H1 (cell line): ENCODE results near the gene NIFK. TPM values are rescaled to one million over a fixed set of nuclear protein-coding genes. Genes with fewer than 3 reads are reported as not detected.

Experiments
- CTCF ChIA-PET: fragments of 300-600 bp; sonication (Branson Sonifier 250); formaldehyde crosslinking; loops from one replicate; lab custom pipeline; 2021; ENCODE audit not compliant: partially characterized antibody; lab: Charles Lee
- POLR2A ChIA-PET: fragments of 300-600 bp; sonication (Branson Sonifier 250); formaldehyde crosslinking; loops from one replicate; lab custom pipeline; 2021; ENCODE audit warnings: inconsistent platforms; ENCODE audit not compliant: partially characterized antibody; lab: Charles Lee
- DNase-seq, 2 experiments: peaks; one replicate each; pipeline versions ENCODE4 v3.0.0 to v3.0.0-alpha.2; 2010 to 2022; ENCODE audit warnings: low spot score in 2 of 2, low read depth in 1 of 2, mixed read lengths in 1 of 2
- FAIRE-seq: peaks from 2 replicates; lab custom pipeline; 2011; peaks lifted over from hg19 to GRCh38; lab: Jason Lieb, UNC
- H2AFZ ChIP-seq: 2 replicates; pipeline ENCODE4 v1.8.1; 2012; ENCODE audit warnings: low read length, inconsistent platforms
- H2AK5ac ChIP-seq: 2 replicates; pipeline ENCODE4 v1.6.1; 2013; ENCODE audit warnings: low read depth, low read length
- H2BK120ac ChIP-seq: replicated peaks from 2 replicates; pipeline ENCODE3; 2013; ENCODE audit warnings: low read depth, low read length, inconsistent platforms
- H2BK12ac ChIP-seq: 2 replicates; pipeline ENCODE4 v1.6.1; 2013; ENCODE audit warnings: low read depth, low read length
- H2BK15ac ChIP-seq: 2 replicates; pipeline ENCODE4 v1.6.1; 2013; ENCODE audit warnings: low read length
- H2BK20ac ChIP-seq: 2 replicates; pipeline ENCODE4 v1.6.1; 2013; ENCODE audit warnings: low read length
- H2BK5ac ChIP-seq: 2 replicates; pipeline ENCODE4 v1.6.1; 2013; ENCODE audit warnings: low read depth, low read length
- H3K14ac ChIP-seq: 2 replicates; pipeline ENCODE4 v1.6.1; 2013; ENCODE audit warnings: inconsistent platforms; ENCODE audit not compliant: insufficient read length
- H3K18ac ChIP-seq: 2 replicates; pipeline ENCODE4 v1.6.1; 2013; ENCODE audit warnings: low read length; ENCODE audit errors: extremely low read depth
- H3K23ac ChIP-seq: 2 replicates; pipeline ENCODE4 v1.6.1; 2013; ENCODE audit warnings: inconsistent platforms; ENCODE audit not compliant: insufficient read length
- H3K23me2 ChIP-seq: 2 replicates; pipeline ENCODE4 v1.6.1; 2013; ENCODE audit warnings: low read depth, low read length
- H3K27ac ChIP-seq: 2 replicates; pipeline ENCODE4 v1.6.1; 2011; ENCODE audit warnings: low read depth, low read length, inconsistent platforms
- H3K27me3 ChIP-seq, 4 experiments: replicated peaks in 1 of 4; 1 replicate in 1 of 4; 2 replicates in 3 of 4; pipeline versions ENCODE4 v1.6.1 to v1.8.1; 2011 to 2013; ENCODE audit warnings: low read length in 3 of 4, mild to moderate bottlenecking in 3 of 4, inconsistent platforms in 2 of 4, mixed read lengths in 2 of 4, moderate library complexity in 1 of 4; ENCODE audit not compliant: control insufficient read depth in 3 of 4, insufficient read depth in 3 of 4; ENCODE audit errors: extremely low read depth in 1 of 4
- H3K36me3 ChIP-seq, 4 experiments: 2 replicates each; pipeline versions ENCODE4 v1.6.1 to v1.8.1; 2011 to 2013; ENCODE audit warnings: mild to moderate bottlenecking in 4 of 4, low read length in 3 of 4, moderate library complexity in 2 of 4, control low read depth in 1 of 4, inconsistent platforms in 1 of 4; ENCODE audit not compliant: insufficient read depth in 4 of 4, control insufficient read depth in 2 of 4
- H3K4ac ChIP-seq: replicated peaks from 2 replicates; pipeline ENCODE3; 2013; ENCODE audit warnings: low read length, low read depth, mixed read lengths, inconsistent platforms; ENCODE audit not compliant: insufficient read length
- H3K4me1 ChIP-seq, 4 experiments: replicated peaks in 1 of 4; 1 replicate in 1 of 4; 2 replicates in 3 of 4; pipeline versions ENCODE4 v1.6.1 to v1.8.1; 2011 to 2013; ENCODE audit warnings: low read length in 3 of 4, inconsistent platforms in 2 of 4, mixed read lengths in 1 of 4; ENCODE audit not compliant: insufficient read depth in 4 of 4, control insufficient read depth in 3 of 4
- H3K4me2 ChIP-seq, 2 experiments: 2 replicates each; pipeline versions ENCODE4 v1.6.1 to v1.8.1; 2011 to 2013; ENCODE audit warnings: low read depth in 2 of 2, low read length in 2 of 2, control low read depth in 1 of 2, inconsistent platforms in 1 of 2, mild to moderate bottlenecking in 1 of 2; ENCODE audit not compliant: insufficient read depth in 1 of 2
- H3K4me3 ChIP-seq, 4 experiments: fragments of 200-600, 300-600 bp in 1 of 4; sonication (generic), shearing (Covaris generic), sonication (Bioruptor Twin) in 1 of 4; 2 replicates each; pipeline versions ENCODE4 v1.5.1 to v1.8.1; 2011 to 2016; ENCODE audit warnings: low read length in 4 of 4, low read depth in 3 of 4, control low read depth in 2 of 4, inconsistent platforms in 2 of 4, mild to moderate bottlenecking in 2 of 4, mixed read lengths in 1 of 4, moderate library complexity in 1 of 4; ENCODE audit not compliant: insufficient read depth in 2 of 4; ENCODE audit errors: extremely low read depth in 1 of 4
- H3K56ac ChIP-seq: replicated peaks from 2 replicates; pipeline ENCODE3; 2013; ENCODE audit warnings: low read depth, mild to moderate bottlenecking, mixed read lengths, low read length, inconsistent platforms; ENCODE audit not compliant: insufficient read length
- H3K79me1 ChIP-seq: 2 replicates; pipeline ENCODE4 v1.6.1; 2013; ENCODE audit warnings: low read depth, low read length, control low read depth
- H3K79me2 ChIP-seq, 2 experiments: 2 replicates each; pipeline versions ENCODE4 v1.6.1 to v1.8.1; 2012 to 2013; ENCODE audit warnings: low read length in 2 of 2, mild to moderate bottlenecking in 2 of 2, inconsistent platforms in 1 of 2; ENCODE audit not compliant: insufficient read depth in 2 of 2, control insufficient read depth in 1 of 2
- H3K9ac ChIP-seq, 4 experiments: replicated peaks in 1 of 4; 1 replicate in 1 of 4; 2 replicates in 3 of 4; pipeline versions ENCODE4 v1.6.1 to v1.8.1; 2011 to 2013; ENCODE audit warnings: low read depth in 3 of 4, low read length in 3 of 4, control low read depth in 2 of 4, mild to moderate bottlenecking in 2 of 4, moderate library complexity in 2 of 4, inconsistent platforms in 1 of 4; ENCODE audit errors: extremely low read depth in 1 of 4
- H3K9me3 ChIP-seq, 2 experiments: 2 replicates each; pipeline versions ENCODE4 v1.6.1 to v1.8.1; 2012 to 2013; ENCODE audit warnings: mild to moderate bottlenecking in 2 of 2, moderate library complexity in 2 of 2, control low read depth in 1 of 2, inconsistent platforms in 1 of 2, low read depth in 1 of 2, low read length in 1 of 2, mixed read lengths in 1 of 2; ENCODE audit not compliant: insufficient read depth in 2 of 2
- H4K20me1 ChIP-seq, 2 experiments: replicated peaks in 1 of 2; 2 replicates each; pipeline versions ENCODE3 to v1.8.1; 2011 to 2013; ENCODE audit warnings: inconsistent platforms in 2 of 2, low read length in 2 of 2, mild to moderate bottlenecking in 1 of 2; ENCODE audit not compliant: insufficient read depth in 2 of 2, control insufficient read depth in 1 of 2
- H4K5ac ChIP-seq: 2 replicates; pipeline ENCODE4 v1.6.1; 2013; ENCODE audit warnings: low read length, low read depth, mixed read lengths, inconsistent platforms; ENCODE audit not compliant: insufficient read length
- H4K8ac ChIP-seq: 2 replicates; pipeline ENCODE4 v1.8.0; 2013; ENCODE audit warnings: mild to moderate bottlenecking, moderate library complexity, low read length, inconsistent platforms; ENCODE audit not compliant: insufficient read depth; ENCODE audit errors: extremely low read depth
- H4K91ac ChIP-seq: replicated peaks from 2 replicates; pipeline ENCODE3; 2013; ENCODE audit warnings: low read length, mixed read lengths, inconsistent platforms; ENCODE audit not compliant: insufficient read length
- CBX5 ChIP-seq: fragments of 300-800, 300-1000 bp; sonication (generic); IDR thresholded peaks from 2 replicates; pipeline ENCODE4 v1.7.1; 2016; ENCODE audit warnings: antibody characterized with exemption, low read length, low read depth
- CTBP2 ChIP-seq: IDR thresholded peaks from 2 replicates; pipeline ENCODE4 v1.7.0; 2011; ENCODE audit warnings: borderline replicate concordance, mild to moderate bottlenecking, moderate library complexity, mixed read lengths, low read length; ENCODE audit not compliant: insufficient read depth, insufficient read length
- HDAC2 ChIP-seq, 2 experiments: fragments of 300-600 bp in 1 of 2; sonication (generic) in 1 of 2; IDR thresholded peaks; 2 replicates each; pipeline ENCODE4 v1.6.1; 2011 to 2012; ENCODE audit warnings: low read depth in 2 of 2, low read length in 2 of 2, mild to moderate bottlenecking in 2 of 2, moderate library complexity in 2 of 2, borderline replicate concordance in 1 of 2, inconsistent platforms in 1 of 2
- KDM1A ChIP-seq: fragments of 200-600, 300-600 bp; sonication (generic); IDR thresholded peaks from 2 replicates; pipeline ENCODE4 v1.7.1; 2016; ENCODE audit warnings: mild to moderate bottlenecking, low read length, borderline replicate concordance
- SP1 ChIP-seq: IDR thresholded peaks from 2 replicates; pipeline ENCODE4 v1.6.1; 2011; ENCODE audit warnings: low read depth, low read length
- WGBS, 2 experiments: shearing (Covaris generic) in 1 of 2; methylation state at CpG; one replicate each; pipeline versions ENCODE4 v1.1.6 to v1.1.7; 2013 to 2015; ENCODE audit warnings: low lambda C conversion rate in 2 of 2, mixed read lengths in 2 of 2, inconsistent platforms in 1 of 2, low coverage in 1 of 2, missing lambda C conversion rate in 1 of 2; ENCODE audit not compliant: insufficient replicate concordance in 2 of 2, insufficient coverage in 1 of 2, insufficient read length in 1 of 2; ENCODE audit errors: extremely low coverage in 1 of 2, missing lambda C conversion rate in 1 of 2; 5-methylcytosine and 5-hydroxymethylcytosine counted together
- polyA plus RNA-seq, 7 experiments: library from polyadenylated mRNA; depleted of rRNA in 3 of 7; stranded (reverse) in 5 of 7; unstranded in 2 of 7; fragments of >200 nt in 5 of 7; fragments of 200-250 nt in 2 of 7; gene quantifications; 1 replicate in 5 of 7; 2 replicates in 1 of 7; 4 replicates in 1 of 7; pipeline versions ENCODE4 v1.2.1 to v1.2.3, GENCODE V29; 2011 to 2013; ENCODE audit warnings: missing spikeins in 2 of 7, mixed read lengths in 2 of 7
- total RNA-seq: library from RNA; stranded (reverse); fragmentation: NEBNext Ultra II Directional; extraction: Animal tissue kit (Norgen Biotek cat#: 25700); gene quantifications from 2 replicates; pipeline ENCODE4 v1.2.1, GENCODE V29; 2021

NIFK gene
- total and polyA plus RNA-seq, 2 of the 8 experiments (the other 6 are each of a cell fraction or from before 2014, with no cell fraction given): 24.4 to 117 TPM

- Histone ChIP-seq H3K56ac (no peak overlapping the region), H3K18ac (no peak overlapping the region), H3K9me3 (no peaks in the 10 kb centered on the region), H2BK12ac (no peak overlapping the region), H4K5ac (no peak overlapping the region), H4K91ac (no peak overlapping the region), H3K27me3 (no peaks in the 10 kb centered on the region), H2BK5ac (no peak overlapping the region), H2AFZ (no peak overlapping the region), H3K27ac (no peak overlapping the region), H3K79me2 (peaks cover 7 to 44% of the 10 kb centered on the region in 2 experiments), H3K4me1 (no peaks in the 10 kb centered on the region; a peak in 1 of 7 replicates), H3K4me2 (peak overlapping the region; percentile 73 to 74), H3K9ac (peak overlapping the region in 3 of 4 experiments; percentile 15 to 63 (median 59); a peak in 5 of 7 replicates), H4K8ac (no peak overlapping the region), H2BK120ac (no peak overlapping the region), H3K23me2 (peaks cover 9% of the 10 kb centered on the region), H3K79me1 (no peaks in the 10 kb centered on the region), H2AK5ac (no peak overlapping the region), H2BK20ac (no peak overlapping the region), H4K20me1 (no peaks in the 10 kb centered on the region), H2BK15ac (no peak overlapping the region), H3K4ac (peak overlapping the region; percentile 78), H3K23ac (no peak overlapping the region), H3K4me3 (peak overlapping the region; percentile 54 to 100 (median 96)), H3K36me3 (peaks cover under 1 to 22% (median 5%) of the 10 kb centered on the region in 4 experiments; a peak in 6 of 8 replicates), H3K14ac (no peak overlapping the region)
- WGBS, 2 experiments: 9% methylated on average over 8 of the region's 8 CpGs; no CpG with 5 or more reads in 1 of the 2 experiments
- DNase-seq (no peak), FAIRE-seq (no peak)
- no peak for TF ChIP-seq SP1
- peak; percentile 11 to 57; a peak in 2 of 4 replicates for TF ChIP-seq HDAC2 (IDR thresholded peaks at IDR 0.05; ENCODE audit: borderline replicate concordance in 1 of 2, low read depth in 2 of 2, low read length in 2 of 2)
- no peak for TF ChIP-seq CBX5
- no peak for TF ChIP-seq CTBP2
- TF ChIP-seq KDM1A: peak; percentile 87
- CTCF ChIA-PET: no interaction called here
- POLR2A ChIA-PET: interaction anchor here (0.8 to 3.6 kb wide), 5 partner anchors 12 to 105 kb away, joined by 3 to 16 read pairs (median 4); no protein-coding TSS in a partner anchor
These were observed 18.2 kb upstream of the NIFK start for GRCh38 chr2:121754851-121755236.
